HG02973 (cell line): ENCODE data around the gene ERMN.
"Not testable (repeated sequence)": the region's sequence is repeated elsewhere in the genome, so short reads cannot be mapped to it uniquely, and the experiment has no call there.

Experiments
- ATAC-seq: cut with Tn5 transposase; IDR thresholded peaks from one replicate; pipeline ENCODE4 v1.9.1; 2021; ENCODE audit warnings: moderate library complexity; ENCODE audit not compliant: unreplicated experiment

ERMN gene

GRCh38 chr2:157301307-157301706 lies 24.3 kb downstream of the ERMN start:
- ATAC-seq: no peak

GRCh38 chr2:157296958-157297357 lies 28.7 kb downstream of the ERMN start:
- ATAC-seq: no peak

- ATAC-seq: no peak
Measured at GRCh38 chr2:157296490-157296889, 29.1 kb downstream of the ERMN start.

GRCh38 chr2:157292853-157293252 lies 32.8 kb downstream of the ERMN start:
- ATAC-seq: no peak

- no peak for ATAC-seq
Measured at GRCh38 chr2:157291018-157291417, 34.6 kb downstream of the ERMN start.

GRCh38 chr2:157290525-157290924 lies 35.1 kb downstream of the ERMN start:
- ATAC-seq: no peak

- no peak for ATAC-seq
Measured at GRCh38 chr2:157287160-157287559, 38.5 kb downstream of the ERMN start.

GRCh38 chr2:157283468-157283867 lies 42.2 kb downstream of the ERMN start:
- no peak for ATAC-seq

GRCh38 chr2:157281316-157281715 lies 44.3 kb downstream of the ERMN start:
- no peak for ATAC-seq

- not testable (repeated sequence) for ATAC-seq
Measured at GRCh38 chr2:157279311-157279710, 46.3 kb downstream of the ERMN start.

- ATAC-seq: no peak
Measured at GRCh38 chr2:157271590-157272203, 53.9 kb downstream of the ERMN start.

- peak; percentile 60 for ATAC-seq
Measured at GRCh38 chr2:157269922-157270321, 55.7 kb downstream of the ERMN start.

GRCh38 chr2:157269060-157269459 lies 56.6 kb downstream of the ERMN start:
- no peak for ATAC-seq
